ENCODE results near the gene RALGAPA2.

Gene RALGAPA2

GRCh38 chr20:20488388-20488787 is 224.1 kb downstream of the RALGAPA2 start:
- Mint-ChIP-seq H3K4me1 (peaks cover 50% of the 10 kb centered on the region), H3K9me3 (peaks cover 9% of the 10 kb centered on the region)
- DNase-seq, result no peak

GRCh38 chr20:20487811-20488210 is 224.6 kb downstream of the RALGAPA2 start:
- Mint-ChIP-seq H3K27ac (no peak overlapping the region), H3K36me3 (ENCODE audit: low read depth) (peaks cover 29% of the 10 kb centered on the region), H3K9me3 (peaks cover 9% of the 10 kb centered on the region), H3K4me1 (peaks cover 44% of the 10 kb centered on the region), H3K4me3 (no peak overlapping the region), H3K27me3 (ENCODE audit: low read depth, poor library complexity) (peaks cover 3% of the 10 kb centered on the region)
- no peak for DNase-seq
- no peak for TF ChIP-seq CTCF (IDR thresholded peaks at IDR 0.05)

More at GRCh38 chr20:20488388-20488787, 224.1 kb downstream of the RALGAPA2 start:
- H3K27me3 Mint-ChIP-seq (ENCODE audit: low read depth, poor library complexity), result peaks cover 3% of the 10 kb centered on the region
- H3K36me3 Mint-ChIP-seq (ENCODE audit: low read depth), result peaks cover 29% of the 10 kb centered on the region
- no peak for TF ChIP-seq CTCF (IDR thresholded peaks at IDR 0.05)
- H3K4me3 Mint-ChIP-seq, result no peak overlapping the region
- no peak overlapping the region for H3K27ac Mint-ChIP-seq

GRCh38 chr20:20483328-20483727 is 229.1 kb downstream of the RALGAPA2 start:
- Mint-ChIP-seq H3K27me3 (ENCODE audit: low read depth, poor library complexity) (no peaks in the 10 kb centered on the region), H3K27ac (no peak overlapping the region), H3K4me3 (no peak overlapping the region), H3K4me1 (peaks cover 2% of the 10 kb centered on the region), H3K9me3 (peaks cover 9% of the 10 kb centered on the region), H3K36me3 (ENCODE audit: low read depth) (peaks cover 17% of the 10 kb centered on the region)
- DNase-seq, result no peak
- no peak for TF ChIP-seq CTCF (IDR thresholded peaks at IDR 0.05)

- H3K9me3 Mint-ChIP-seq, result peaks cover 9% of the 10 kb centered on the region
- H3K4me1 Mint-ChIP-seq, result no peaks in the 10 kb centered on the region
- H3K27ac Mint-ChIP-seq, result no peak overlapping the region
- no peak for TF ChIP-seq CTCF (IDR thresholded peaks at IDR 0.05)
- H3K36me3 Mint-ChIP-seq (ENCODE audit: low read depth), result peaks cover 13% of the 10 kb centered on the region
- no peaks in the 10 kb centered on the region for H3K27me3 Mint-ChIP-seq (ENCODE audit: low read depth, poor library complexity)
- H3K4me3 Mint-ChIP-seq, result no peak overlapping the region
- no peak for DNase-seq
Measured at GRCh38 chr20:20482453-20482852, 230.0 kb downstream of the RALGAPA2 start.

- Mint-ChIP-seq H3K27me3 (ENCODE audit: low read depth, poor library complexity) (no peaks in the 10 kb centered on the region), H3K36me3 (ENCODE audit: low read depth) (peaks cover under 1% of the 10 kb centered on the region), H3K9me3 (no peaks in the 10 kb centered on the region), H3K4me1 (no peaks in the 10 kb centered on the region), H3K4me3 (no peak overlapping the region), H3K27ac (no peak overlapping the region)
- TF ChIP-seq CTCF (IDR thresholded peaks at IDR 0.05), result no peak
- DNase-seq, result no peak
Measured at GRCh38 chr20:20480689-20481088, 231.8 kb downstream of the RALGAPA2 start.

- Mint-ChIP-seq H3K4me3 (no peak overlapping the region), H3K9me3 (no peaks in the 10 kb centered on the region), H3K36me3 (ENCODE audit: low read depth) (peaks cover 6% of the 10 kb centered on the region), H3K27ac (no peak overlapping the region), H3K4me1 (no peaks in the 10 kb centered on the region), H3K27me3 (ENCODE audit: low read depth, poor library complexity) (no peaks in the 10 kb centered on the region)
- DNase-seq, result no peak
- no peak for TF ChIP-seq CTCF (IDR thresholded peaks at IDR 0.05)
Measured at GRCh38 chr20:20480126-20480525, 232.3 kb downstream of the RALGAPA2 start.

Data from nephron progenitor cell (in vitro differentiated cells).